Measurements from ENCODE around the gene USP32. TPM values are rescaled to one million over a fixed set of nuclear protein-coding genes. Genes with fewer than 3 reads are reported as not detected.
"Not testable (repeated sequence)": the region's sequence is repeated elsewhere in the genome, so short reads cannot be mapped to it uniquely, and the experiment has no call there.

USP32 gene
- total RNA-seq, 1 donor from 2014 or later, result 39.7 TPM

- not testable (repeated sequence) for H3K9ac ChIP-seq (ENCODE audit: low read depth in 1 of 3, low read length in 3 of 3); H3K9me3 ChIP-seq (ENCODE audit: control insufficient read depth in 3 of 3, low read length in 3 of 3); H3K4me3 ChIP-seq (ENCODE audit: low read length in 3 of 3); H3K27ac ChIP-seq (ENCODE audit: low read depth, low read length); H3K36me3 ChIP-seq (ENCODE audit: control insufficient read depth in 3 of 3, insufficient read depth in 3 of 3, low read length in 3 of 3); H3K27me3 ChIP-seq (ENCODE audit: control insufficient read depth in 3 of 3, insufficient read depth in 3 of 3, low read length in 3 of 3); H3K4me1 ChIP-seq (ENCODE audit: control insufficient read depth in 3 of 3, insufficient read depth in 3 of 3, low read length in 3 of 3)
Observed at GRCh38 chr17:60378187-60378586, 13.7 kb downstream of the USP32 start.

GRCh38 chr17:60372790-60373483 is 19.0 kb downstream of the USP32 start:
- no peaks in the 10 kb centered on the region for H3K27me3 ChIP-seq (ENCODE audit: control insufficient read depth in 3 of 3, insufficient read depth in 3 of 3, low read length in 3 of 3)
- H3K27ac ChIP-seq (ENCODE audit: low read depth, low read length), result no peak overlapping the region
- H3K36me3 ChIP-seq (ENCODE audit: control insufficient read depth in 3 of 3, insufficient read depth in 3 of 3, low read length in 3 of 3), result no peaks in the 10 kb centered on the region
- no peak overlapping the region for H3K4me3 ChIP-seq (ENCODE audit: low read length in 3 of 3)
- H3K9me3 ChIP-seq (ENCODE audit: control insufficient read depth in 3 of 3, low read length in 3 of 3), result no peaks in the 10 kb centered on the region
- H3K9ac ChIP-seq (ENCODE audit: low read depth in 1 of 3, low read length in 3 of 3), result no peak overlapping the region
- H3K4me1 ChIP-seq (ENCODE audit: control insufficient read depth in 3 of 3, insufficient read depth in 3 of 3, low read length in 3 of 3), result no peaks in the 10 kb centered on the region

GRCh38 chr17:60371818-60372510 is 20.0 kb downstream of the USP32 start:
- H3K4me1 ChIP-seq (ENCODE audit: control insufficient read depth in 3 of 3, insufficient read depth in 3 of 3, low read length in 3 of 3), result no peaks in the 10 kb centered on the region
- H3K9ac ChIP-seq (ENCODE audit: low read depth in 1 of 3, low read length in 3 of 3), result no peak overlapping the region
- H3K27me3 ChIP-seq (ENCODE audit: control insufficient read depth in 3 of 3, insufficient read depth in 3 of 3, low read length in 3 of 3), result no peaks in the 10 kb centered on the region
- no peak overlapping the region for H3K4me3 ChIP-seq (ENCODE audit: low read length in 3 of 3)
- H3K36me3 ChIP-seq (ENCODE audit: control insufficient read depth in 3 of 3, insufficient read depth in 3 of 3, low read length in 3 of 3), result peaks cover 0 to 1% (median 0%) of the 10 kb centered on the region in 3 donors
- no peak overlapping the region for H3K27ac ChIP-seq (ENCODE audit: low read depth, low read length)
- no peaks in the 10 kb centered on the region for H3K9me3 ChIP-seq (ENCODE audit: control insufficient read depth in 3 of 3, low read length in 3 of 3)

- no peak overlapping the region for H3K27ac ChIP-seq (ENCODE audit: low read depth, low read length)
Observed at GRCh38 chr17:60371416-60371815, 20.5 kb downstream of the USP32 start.

GRCh38 chr17:60369727-60370126 is 22.2 kb downstream of the USP32 start:
- Histone ChIP-seq H3K36me3 (ENCODE audit: control insufficient read depth in 3 of 3, insufficient read depth in 3 of 3, low read length in 3 of 3) (peaks cover 0 to 1% (median 0%) of the 10 kb centered on the region in 3 donors), H3K9me3 (ENCODE audit: control insufficient read depth in 3 of 3, low read length in 3 of 3) (no peaks in the 10 kb centered on the region), H3K27ac (ENCODE audit: low read depth, low read length) (no peak overlapping the region), H3K27me3 (ENCODE audit: control insufficient read depth in 3 of 3, insufficient read depth in 3 of 3, low read length in 3 of 3) (no peaks in the 10 kb centered on the region), H3K4me1 (ENCODE audit: control insufficient read depth in 3 of 3, insufficient read depth in 3 of 3, low read length in 3 of 3) (no peaks in the 10 kb centered on the region), H3K4me3 (ENCODE audit: low read length in 3 of 3) (no peak overlapping the region), H3K9ac (ENCODE audit: low read depth in 1 of 3, low read length in 3 of 3) (no peak overlapping the region)

More at GRCh38 chr17:60371416-60371815, 20.5 kb downstream of the USP32 start:
- no peak overlapping the region for H3K4me3 ChIP-seq (ENCODE audit: low read length in 3 of 3)
- H3K9me3 ChIP-seq (ENCODE audit: control insufficient read depth in 3 of 3, low read length in 3 of 3), result no peaks in the 10 kb centered on the region
- H3K36me3 ChIP-seq (ENCODE audit: control insufficient read depth in 3 of 3, insufficient read depth in 3 of 3, low read length in 3 of 3), result peaks cover 0 to 1% (median 0%) of the 10 kb centered on the region in 3 donors
- no peaks in the 10 kb centered on the region for H3K4me1 ChIP-seq (ENCODE audit: control insufficient read depth in 3 of 3, insufficient read depth in 3 of 3, low read length in 3 of 3)
- H3K27me3 ChIP-seq (ENCODE audit: control insufficient read depth in 3 of 3, insufficient read depth in 3 of 3, low read length in 3 of 3), result no peaks in the 10 kb centered on the region
- H3K9ac ChIP-seq (ENCODE audit: low read depth in 1 of 3, low read length in 3 of 3), result no peak overlapping the region

GRCh38 chr17:60363700-60364405 is 28.1 kb downstream of the USP32 start:
- Histone ChIP-seq H3K4me1 (ENCODE audit: control insufficient read depth in 3 of 3, insufficient read depth in 3 of 3, low read length in 3 of 3) (no peaks in the 10 kb centered on the region), H3K27ac (ENCODE audit: low read depth, low read length) (no peak overlapping the region), H3K9ac (ENCODE audit: low read depth in 1 of 3, low read length in 3 of 3) (no peak overlapping the region), H3K27me3 (ENCODE audit: control insufficient read depth in 3 of 3, insufficient read depth in 3 of 3, low read length in 3 of 3) (no peaks in the 10 kb centered on the region), H3K4me3 (ENCODE audit: low read length in 3 of 3) (no peak overlapping the region), H3K9me3 (ENCODE audit: control insufficient read depth in 3 of 3, low read length in 3 of 3) (no peaks in the 10 kb centered on the region), H3K36me3 (ENCODE audit: control insufficient read depth in 3 of 3, insufficient read depth in 3 of 3, low read length in 3 of 3) (peaks cover 0 to 1% (median 0%) of the 10 kb centered on the region in 3 donors)

- H3K36me3 ChIP-seq (ENCODE audit: control insufficient read depth in 3 of 3, insufficient read depth in 3 of 3, low read length in 3 of 3), result peaks cover 0 to 1% (median 0%) of the 10 kb centered on the region in 3 donors
- H3K27ac ChIP-seq (ENCODE audit: low read depth, low read length), result no peak overlapping the region
- no peaks in the 10 kb centered on the region for H3K27me3 ChIP-seq (ENCODE audit: control insufficient read depth in 3 of 3, insufficient read depth in 3 of 3, low read length in 3 of 3)
- no peaks in the 10 kb centered on the region for H3K4me1 ChIP-seq (ENCODE audit: control insufficient read depth in 3 of 3, insufficient read depth in 3 of 3, low read length in 3 of 3)
- no peak overlapping the region for H3K4me3 ChIP-seq (ENCODE audit: low read length in 3 of 3)
- no peak overlapping the region for H3K9ac ChIP-seq (ENCODE audit: low read depth in 1 of 3, low read length in 3 of 3)
- no peaks in the 10 kb centered on the region for H3K9me3 ChIP-seq (ENCODE audit: control insufficient read depth in 3 of 3, low read length in 3 of 3)
Observed at GRCh38 chr17:60362329-60362728, 29.6 kb downstream of the USP32 start.

GRCh38 chr17:60361889-60362288 is 30.0 kb downstream of the USP32 start:
- no peak overlapping the region for H3K9ac ChIP-seq (ENCODE audit: low read depth in 1 of 3, low read length in 3 of 3)
- no peaks in the 10 kb centered on the region for H3K36me3 ChIP-seq (ENCODE audit: control insufficient read depth in 3 of 3, insufficient read depth in 3 of 3, low read length in 3 of 3)

GRCh38 chr17:60359415-60359814 is 32.5 kb downstream of the USP32 start:
- no peak overlapping the region for H3K9ac ChIP-seq (ENCODE audit: low read depth in 1 of 3, low read length in 3 of 3)
- H3K27ac ChIP-seq (ENCODE audit: low read depth, low read length), result no peak overlapping the region
- no peaks in the 10 kb centered on the region for H3K27me3 ChIP-seq (ENCODE audit: control insufficient read depth in 3 of 3, insufficient read depth in 3 of 3, low read length in 3 of 3)
- H3K9me3 ChIP-seq (ENCODE audit: control insufficient read depth in 3 of 3, low read length in 3 of 3), result no peaks in the 10 kb centered on the region
- H3K4me3 ChIP-seq (ENCODE audit: low read length in 3 of 3), result no peak overlapping the region
- H3K4me1 ChIP-seq (ENCODE audit: control insufficient read depth in 3 of 3, insufficient read depth in 3 of 3, low read length in 3 of 3), result peaks cover 0 to 2% (median 0%) of the 10 kb centered on the region in 3 donors
- H3K36me3 ChIP-seq (ENCODE audit: control insufficient read depth in 3 of 3, insufficient read depth in 3 of 3, low read length in 3 of 3), result no peaks in the 10 kb centered on the region

More at GRCh38 chr17:60361889-60362288, 30.0 kb downstream of the USP32 start:
- Histone ChIP-seq H3K27me3 (ENCODE audit: control insufficient read depth in 3 of 3, insufficient read depth in 3 of 3, low read length in 3 of 3) (no peaks in the 10 kb centered on the region), H3K9me3 (ENCODE audit: control insufficient read depth in 3 of 3, low read length in 3 of 3) (no peaks in the 10 kb centered on the region), H3K4me3 (ENCODE audit: low read length in 3 of 3) (no peak overlapping the region), H3K27ac (ENCODE audit: low read depth, low read length) (no peak overlapping the region), H3K4me1 (ENCODE audit: control insufficient read depth in 3 of 3, insufficient read depth in 3 of 3, low read length in 3 of 3) (no peaks in the 10 kb centered on the region)
